Osteoblast (primary cell): ENCODE results near the gene SORBS1. TPM values are rescaled to one million over a fixed set of nuclear protein-coding genes. Genes with fewer than 3 reads are reported as not detected.

Experiments used
- DNase-seq: peaks from one replicate; pipeline ENCODE4 v3.0.0; 2011; ENCODE audit warnings: low spot score, mixed read lengths; ENCODE audit not compliant: insufficient read length; ENCODE audit errors: missing footprints
- H2AFZ ChIP-seq: 2 replicates; pipeline ENCODE4 v1.6.0; 2011; ENCODE audit warnings: mild to moderate bottlenecking, low read length
- H3K27ac ChIP-seq: 2 replicates; pipeline ENCODE4 v1.5.1; 2011; ENCODE audit warnings: mild to moderate bottlenecking, low read depth, low read length, moderate library complexity
- H3K27me3 ChIP-seq: 2 replicates; pipeline ENCODE4 v1.6.0; 2012; ENCODE audit warnings: mild to moderate bottlenecking, control low read depth, inconsistent platforms, low read length, moderate library complexity; ENCODE audit not compliant: insufficient read depth
- H3K36me3 ChIP-seq: 2 replicates; pipeline ENCODE4 v1.5.1; 2011; ENCODE audit warnings: mild to moderate bottlenecking, low read length, control low read depth, moderate library complexity; ENCODE audit not compliant: insufficient read depth
- H3K4me1 ChIP-seq: 2 replicates; pipeline ENCODE4 v1.5.1; 2011; ENCODE audit warnings: mild to moderate bottlenecking, low read length, control low read depth, moderate library complexity; ENCODE audit not compliant: insufficient read depth
- H3K4me2 ChIP-seq: 2 replicates; pipeline ENCODE4 v1.6.0; 2011; ENCODE audit warnings: mild to moderate bottlenecking, low read length; ENCODE audit not compliant: insufficient read depth
- H3K4me3 ChIP-seq: fragments of 200-600 bp; sonication (generic); 3 replicates; pipeline ENCODE4 v1.5.1; 2012; ENCODE audit warnings: mild to moderate bottlenecking, low read length, inconsistent platforms; ENCODE audit not compliant: insufficient read depth
- H3K79me2 ChIP-seq: 2 replicates; pipeline ENCODE4 v1.6.0; 2012; ENCODE audit warnings: mild to moderate bottlenecking, low read length, control low read depth, inconsistent platforms; ENCODE audit not compliant: insufficient read depth
- H3K9me3 ChIP-seq: 2 replicates; pipeline ENCODE4 v1.5.1; 2011; ENCODE audit warnings: low read depth, low read length, control low read depth
- H4K20me1 ChIP-seq: 2 replicates; pipeline ENCODE4 v1.6.0; 2012; ENCODE audit warnings: mild to moderate bottlenecking, low read length, control low read depth; ENCODE audit not compliant: insufficient read depth
- total RNA-seq: library from RNA; depleted of rRNA; stranded (reverse); fragments of >200 nt; gene quantifications from 2 replicates; pipeline ENCODE4 v1.2.3, GENCODE V29; 2012
- TF ChIP-seq, protein P1 (sequence below): IDR thresholded peaks from 2 replicates; pipeline ENCODE4 v1.5.1; 2011; ENCODE audit warnings: mild to moderate bottlenecking, low read depth, low read length, moderate library complexity; ENCODE audit errors: extremely low read depth

SORBS1 gene
- total RNA-seq, 1 donor: 0.72 TPM

DNA sequence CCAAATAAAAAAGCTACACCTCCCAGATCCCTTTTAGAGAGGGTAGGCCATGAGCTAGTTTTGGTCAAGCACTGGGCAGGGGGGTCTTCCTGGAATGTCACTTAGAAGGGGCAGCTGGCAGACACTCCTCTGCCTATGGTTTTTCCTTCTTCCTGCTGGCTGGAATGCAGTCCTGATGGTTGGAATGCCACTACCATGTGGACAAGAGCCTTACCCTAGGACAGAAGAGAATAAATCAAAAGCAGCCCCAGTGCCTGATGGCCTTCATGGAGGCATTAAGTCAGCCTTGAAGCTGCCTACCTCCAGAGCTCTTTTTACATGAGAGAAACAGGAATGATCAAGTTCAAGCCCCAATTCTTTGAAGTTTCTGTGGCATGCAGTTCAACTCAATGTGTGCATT, 43.5 kb upstream of the SORBS1 start:
- Histone ChIP-seq H3K9me3 (no peaks in the 10 kb centered on the region), H3K4me3 (no peak overlapping the region), H3K36me3 (peaks cover 47% of the 10 kb centered on the region), H3K27me3 (no peaks in the 10 kb centered on the region), H3K27ac (no peak overlapping the region), H3K4me2 (no peak overlapping the region), H3K4me1 (no peaks in the 10 kb centered on the region), H3K79me2 (no peaks in the 10 kb centered on the region), H4K20me1 (no peaks in the 10 kb centered on the region), H2AFZ (no peak overlapping the region)
- DNase-seq: no peak
- TF ChIP-seq, protein P1, sequence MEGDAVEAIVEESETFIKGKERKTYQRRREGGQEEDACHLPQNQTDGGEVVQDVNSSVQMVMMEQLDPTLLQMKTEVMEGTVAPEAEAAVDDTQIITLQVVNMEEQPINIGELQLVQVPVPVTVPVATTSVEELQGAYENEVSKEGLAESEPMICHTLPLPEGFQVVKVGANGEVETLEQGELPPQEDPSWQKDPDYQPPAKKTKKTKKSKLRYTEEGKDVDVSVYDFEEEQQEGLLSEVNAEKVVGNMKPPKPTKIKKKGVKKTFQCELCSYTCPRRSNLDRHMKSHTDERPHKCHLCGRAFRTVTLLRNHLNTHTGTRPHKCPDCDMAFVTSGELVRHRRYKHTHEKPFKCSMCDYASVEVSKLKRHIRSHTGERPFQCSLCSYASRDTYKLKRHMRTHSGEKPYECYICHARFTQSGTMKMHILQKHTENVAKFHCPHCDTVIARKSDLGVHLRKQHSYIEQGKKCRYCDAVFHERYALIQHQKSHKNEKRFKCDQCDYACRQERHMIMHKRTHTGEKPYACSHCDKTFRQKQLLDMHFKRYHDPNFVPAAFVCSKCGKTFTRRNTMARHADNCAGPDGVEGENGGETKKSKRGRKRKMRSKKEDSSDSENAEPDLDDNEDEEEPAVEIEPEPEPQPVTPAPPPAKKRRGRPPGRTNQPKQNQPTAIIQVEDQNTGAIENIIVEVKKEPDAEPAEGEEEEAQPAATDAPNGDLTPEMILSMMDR: no peak

GRCh38 chr10:95602382-95602781, 41.2 kb upstream of the SORBS1 start:
- Histone ChIP-seq H3K4me2 (no peak overlapping the region), H3K4me3 (no peak overlapping the region), H3K79me2 (no peaks in the 10 kb centered on the region), H3K36me3 (peaks cover 27% of the 10 kb centered on the region), H2AFZ (no peak overlapping the region), H3K27me3 (no peaks in the 10 kb centered on the region), H3K9me3 (no peaks in the 10 kb centered on the region), H4K20me1 (no peaks in the 10 kb centered on the region), H3K27ac (no peak overlapping the region), H3K4me1 (no peaks in the 10 kb centered on the region)
- no peak for DNase-seq
- TF ChIP-seq, protein P1: no peak

DNA sequence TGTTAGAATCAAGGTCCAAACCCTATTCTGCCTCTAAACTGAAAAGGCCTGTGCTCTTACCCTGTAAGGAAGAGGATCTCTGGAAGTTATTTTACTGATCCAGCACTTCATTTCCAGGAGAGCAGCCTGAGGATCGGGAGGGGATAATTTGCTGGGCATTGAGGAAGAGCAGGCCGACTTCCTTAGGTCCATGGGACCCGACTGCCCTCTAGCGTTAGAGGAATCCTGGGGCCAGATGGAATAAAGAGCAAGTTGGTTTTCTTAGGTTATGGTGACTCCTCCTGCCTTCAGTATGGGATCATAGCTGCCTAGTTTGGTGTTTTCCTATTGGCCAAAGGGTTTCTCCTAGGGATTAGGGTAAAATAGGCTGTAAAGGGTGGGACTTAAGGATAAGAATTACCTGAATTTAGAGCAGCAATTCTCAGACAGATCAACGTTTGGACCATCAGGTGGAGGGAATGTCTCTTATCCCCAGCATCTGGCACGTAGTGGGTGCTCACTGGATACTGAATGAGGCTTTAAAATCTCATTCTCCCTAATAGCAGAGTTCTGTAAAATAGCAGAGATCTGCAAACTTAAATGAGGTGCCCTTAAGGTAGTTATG, 40.0 kb upstream of the SORBS1 start:
- Histone ChIP-seq H3K4me1 (no peaks in the 10 kb centered on the region), H3K4me3 (no peak overlapping the region), H3K4me2 (no peak overlapping the region), H4K20me1 (no peaks in the 10 kb centered on the region), H2AFZ (no peak overlapping the region), H3K9me3 (no peaks in the 10 kb centered on the region), H3K79me2 (no peaks in the 10 kb centered on the region), H3K27me3 (no peaks in the 10 kb centered on the region), H3K27ac (no peak overlapping the region), H3K36me3 (peaks cover 15% of the 10 kb centered on the region)
- TF ChIP-seq, protein P1: peak; percentile 99
- peak; percentile 90 for DNase-seq

GRCh38 chr10:95600158-95600557, 39.0 kb upstream of the SORBS1 start:
- H3K27ac ChIP-seq: no peak overlapping the region
- no peaks in the 10 kb centered on the region for H3K9me3 ChIP-seq
- peaks cover 8% of the 10 kb centered on the region for H3K36me3 ChIP-seq
- TF ChIP-seq, protein P1: no peak
- H2AFZ ChIP-seq: no peak overlapping the region
- no peak overlapping the region for H3K4me2 ChIP-seq
- no peaks in the 10 kb centered on the region for H3K27me3 ChIP-seq
- no peaks in the 10 kb centered on the region for H3K4me1 ChIP-seq
- no peaks in the 10 kb centered on the region for H4K20me1 ChIP-seq
- no peak for DNase-seq
- no peaks in the 10 kb centered on the region for H3K79me2 ChIP-seq
- H3K4me3 ChIP-seq: no peak overlapping the region
